ENCODE results near the gene PAFAH2. TPM values are rescaled to one million over a fixed set of nuclear protein-coding genes. Genes with fewer than 3 reads are reported as not detected.

Gene PAFAH2
- total and polyA plus RNA-seq, 5 donors = 2.0 to 5.6 (median 4.1) TPM

- no peaks in the 10 kb centered on the region for H3K9me3 ChIP-seq (ENCODE audit: control insufficient read depth, low read length)
- DNase-seq (peak in 1 of 3 donors; percentile 20), ATAC-seq (no peak)
- intact Hi-C loops (cut with DNase I) = no loop called here
- no peaks in the 10 kb centered on the region for H3K27me3 ChIP-seq (ENCODE audit: control insufficient read depth, insufficient read depth)
- 73% methylated on average over 3 of the region's 3 CpGs for WGBS
- no peak overlapping the region for H3K4me3 ChIP-seq (ENCODE audit: low read length)
- H3K27ac ChIP-seq (ENCODE audit: low read length) = no peak overlapping the region
- no peaks in the 10 kb centered on the region for H3K4me1 ChIP-seq (ENCODE audit: control insufficient read depth, insufficient read depth, low read length)
Observed at GRCh38 chr1:26010825-26011224, 13.0 kb upstream of the PAFAH2 start.

DNA sequence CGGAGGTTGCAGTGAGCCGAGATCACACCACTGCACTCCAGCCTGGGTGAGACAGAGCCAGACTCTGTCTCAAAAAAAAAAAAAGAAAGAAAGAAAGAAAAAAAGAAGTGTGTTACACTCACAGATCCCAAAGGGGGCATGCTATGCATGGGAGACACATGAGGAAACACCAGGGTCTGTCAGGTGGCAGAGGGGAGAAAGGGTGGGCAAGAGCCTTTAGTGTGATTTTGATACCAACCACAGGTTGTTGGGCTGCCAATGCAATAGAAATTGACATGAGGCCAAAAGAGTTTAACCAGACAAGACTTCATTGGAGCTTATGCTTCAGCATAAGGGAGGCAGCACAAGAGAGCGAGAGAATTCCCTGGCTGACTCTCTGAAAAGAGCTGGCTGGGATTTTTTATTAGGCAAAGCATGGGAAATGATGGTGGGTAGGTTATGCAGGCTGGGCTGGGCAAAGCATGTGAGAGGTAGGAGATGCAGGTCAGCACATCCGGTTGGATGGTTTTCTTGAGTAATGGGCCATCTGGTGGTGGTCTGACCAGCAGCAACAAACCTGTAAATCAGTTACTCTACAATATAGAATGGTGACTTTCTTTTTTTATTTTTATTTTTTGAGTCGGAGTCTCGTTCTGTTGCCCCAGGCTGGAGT is 12.1 kb upstream of the PAFAH2 start:
- Histone ChIP-seq H3K27ac (ENCODE audit: low read length) (no peak overlapping the region), H3K9me3 (ENCODE audit: control insufficient read depth, low read length) (no peaks in the 10 kb centered on the region), H3K4me1 (ENCODE audit: control insufficient read depth, insufficient read depth, low read length) (peaks cover 2% of the 10 kb centered on the region), H3K27me3 (ENCODE audit: control insufficient read depth, insufficient read depth) (no peaks in the 10 kb centered on the region), H3K4me3 (ENCODE audit: low read length) (no peak overlapping the region)
- WGBS = 61% methylated on average over 6 of the region's 6 CpGs
- intact Hi-C loops (cut with DNase I) = no loop called here
- no peak for ATAC-seq
- DNase-seq = peak in 1 of 3 donors; percentile 3

- DNase-seq (peak in 1 of 3 donors; percentile 3), ATAC-seq (no peak)
- WGBS = 90% methylated on average over 16 of the region's 16 CpGs
- Histone ChIP-seq H3K9me3 (ENCODE audit: control insufficient read depth, low read length) (no peaks in the 10 kb centered on the region), H3K4me3 (ENCODE audit: low read length) (no peak overlapping the region), H3K4me1 (ENCODE audit: control insufficient read depth, insufficient read depth, low read length) (peaks cover 2% of the 10 kb centered on the region), H3K27me3 (ENCODE audit: control insufficient read depth, insufficient read depth) (no peaks in the 10 kb centered on the region), H3K27ac (ENCODE audit: low read length) (no peak overlapping the region)
- intact Hi-C loops (cut with DNase I) = no loop called here
Observed at GRCh38 chr1:26006710-26007109, 8.8 kb upstream of the PAFAH2 start.

DNA sequence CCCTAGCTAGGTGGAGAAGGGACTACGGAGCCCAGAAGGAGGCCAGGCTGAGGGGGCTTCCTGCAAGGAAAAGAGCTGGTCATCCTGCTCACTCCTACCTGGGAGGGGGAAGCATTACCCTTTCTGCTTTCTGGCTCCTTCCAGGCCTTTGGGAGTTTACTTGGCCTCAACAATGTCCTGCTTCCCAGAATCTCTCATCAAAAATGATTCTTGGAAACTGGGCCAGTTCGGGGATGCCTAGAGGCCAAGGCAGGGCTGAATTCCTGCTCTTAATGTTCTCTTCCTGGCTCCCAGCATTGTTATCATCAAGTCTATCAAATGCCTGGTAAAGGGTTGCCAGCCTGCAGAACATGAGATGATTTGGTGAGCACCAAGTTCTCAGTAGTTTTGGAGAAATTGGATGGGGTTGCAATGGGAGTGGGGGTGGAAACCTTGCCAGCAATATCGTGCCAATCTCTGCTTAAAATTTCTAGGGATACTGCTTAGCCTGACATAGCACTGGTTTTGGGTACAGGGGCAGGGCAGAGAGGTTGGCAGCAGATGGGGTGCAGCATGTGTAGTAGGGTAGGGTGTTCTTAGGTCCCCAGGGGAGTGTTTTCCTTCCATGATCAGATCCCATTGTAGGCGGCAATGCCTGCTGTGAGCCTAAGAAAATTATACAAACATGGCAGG is 7.7 kb upstream of the PAFAH2 start:
- Histone ChIP-seq H3K9me3 (ENCODE audit: control insufficient read depth, low read length) (no peaks in the 10 kb centered on the region), H3K4me1 (ENCODE audit: control insufficient read depth, insufficient read depth, low read length) (peaks cover 2% of the 10 kb centered on the region), H3K27me3 (ENCODE audit: control insufficient read depth, insufficient read depth) (no peaks in the 10 kb centered on the region), H3K27ac (ENCODE audit: low read length) (no peak overlapping the region), H3K4me3 (ENCODE audit: low read length) (no peak overlapping the region)
- 56% methylated on average over 4 of the region's 4 CpGs for WGBS
- DNase-seq = peak in 1 of 3 donors; percentile 4
- intact Hi-C loops (cut with DNase I) = no loop called here
- peak in 1 of 2 donors; percentile 54 for ATAC-seq

GRCh38 chr1:26003756-26004155 is 5.9 kb upstream of the PAFAH2 start:
- Histone ChIP-seq H3K27ac (ENCODE audit: low read length) (no peak overlapping the region), H3K9me3 (ENCODE audit: control insufficient read depth, low read length) (no peaks in the 10 kb centered on the region), H3K4me1 (ENCODE audit: control insufficient read depth, insufficient read depth, low read length) (peaks cover 2% of the 10 kb centered on the region), H3K4me3 (ENCODE audit: low read length) (no peak overlapping the region), H3K27me3 (ENCODE audit: control insufficient read depth, insufficient read depth) (no peaks in the 10 kb centered on the region)
- intact Hi-C loops (cut with DNase I) = no loop called here
- ATAC-seq (no peak), DNase-seq (no peak)
- WGBS = 86% methylated on average over 2 of the region's 2 CpGs

DNA sequence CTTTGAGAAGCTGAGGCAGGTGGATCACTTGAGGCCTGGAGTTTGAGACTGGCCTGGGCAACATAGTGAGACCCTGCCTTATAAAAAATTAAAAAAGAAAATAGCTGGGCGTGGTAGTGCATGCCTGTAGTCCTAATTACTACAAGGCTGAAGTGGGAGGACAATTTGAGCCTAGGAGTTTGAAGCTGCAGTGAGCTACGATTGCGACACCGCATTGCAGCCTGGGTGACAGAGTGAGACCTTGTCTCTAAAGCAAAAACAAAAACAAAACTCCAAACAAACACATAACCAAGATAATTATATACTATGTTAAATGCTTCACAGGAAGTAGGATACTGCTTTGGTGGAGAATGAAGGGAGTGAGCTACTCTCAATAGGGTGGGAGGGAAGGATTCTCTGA is 5.4 kb upstream of the PAFAH2 start:
- DNase-seq = peak in 1 of 3 donors; percentile 7
- no peak for ATAC-seq
- no peak overlapping the region for H3K4me3 ChIP-seq (ENCODE audit: low read length)
- no peaks in the 10 kb centered on the region for H3K9me3 ChIP-seq (ENCODE audit: control insufficient read depth, low read length)
- no peaks in the 10 kb centered on the region for H3K27me3 ChIP-seq (ENCODE audit: control insufficient read depth, insufficient read depth)
- 86% methylated on average over 4 of the region's 4 CpGs for WGBS
- intact Hi-C loops (cut with DNase I) = no loop called here
- no peak overlapping the region for H3K27ac ChIP-seq (ENCODE audit: low read length)
- peaks cover 2% of the 10 kb centered on the region for H3K4me1 ChIP-seq (ENCODE audit: control insufficient read depth, insufficient read depth, low read length)

- Histone ChIP-seq H3K4me1 (ENCODE audit: control insufficient read depth, insufficient read depth, low read length) (no peaks in the 10 kb centered on the region), H3K27me3 (ENCODE audit: control insufficient read depth, insufficient read depth) (no peaks in the 10 kb centered on the region), H3K9me3 (ENCODE audit: control insufficient read depth, low read length) (no peaks in the 10 kb centered on the region), H3K4me3 (ENCODE audit: low read length) (no peak overlapping the region), H3K27ac (ENCODE audit: low read length) (no peak overlapping the region)
- DNase-seq (no peak), ATAC-seq (no peak)
- WGBS = 80% methylated on average over 18 of the region's 18 CpGs
- intact Hi-C loops (cut with DNase I) = loop anchor here (2.0 to 5.0 kb wide), 2 partner anchors 102 to 104 kb away; no protein-coding TSS in a partner anchor
Observed at GRCh38 chr1:25999041-25999800, 1.4 kb upstream of the PAFAH2 start.

DNA sequence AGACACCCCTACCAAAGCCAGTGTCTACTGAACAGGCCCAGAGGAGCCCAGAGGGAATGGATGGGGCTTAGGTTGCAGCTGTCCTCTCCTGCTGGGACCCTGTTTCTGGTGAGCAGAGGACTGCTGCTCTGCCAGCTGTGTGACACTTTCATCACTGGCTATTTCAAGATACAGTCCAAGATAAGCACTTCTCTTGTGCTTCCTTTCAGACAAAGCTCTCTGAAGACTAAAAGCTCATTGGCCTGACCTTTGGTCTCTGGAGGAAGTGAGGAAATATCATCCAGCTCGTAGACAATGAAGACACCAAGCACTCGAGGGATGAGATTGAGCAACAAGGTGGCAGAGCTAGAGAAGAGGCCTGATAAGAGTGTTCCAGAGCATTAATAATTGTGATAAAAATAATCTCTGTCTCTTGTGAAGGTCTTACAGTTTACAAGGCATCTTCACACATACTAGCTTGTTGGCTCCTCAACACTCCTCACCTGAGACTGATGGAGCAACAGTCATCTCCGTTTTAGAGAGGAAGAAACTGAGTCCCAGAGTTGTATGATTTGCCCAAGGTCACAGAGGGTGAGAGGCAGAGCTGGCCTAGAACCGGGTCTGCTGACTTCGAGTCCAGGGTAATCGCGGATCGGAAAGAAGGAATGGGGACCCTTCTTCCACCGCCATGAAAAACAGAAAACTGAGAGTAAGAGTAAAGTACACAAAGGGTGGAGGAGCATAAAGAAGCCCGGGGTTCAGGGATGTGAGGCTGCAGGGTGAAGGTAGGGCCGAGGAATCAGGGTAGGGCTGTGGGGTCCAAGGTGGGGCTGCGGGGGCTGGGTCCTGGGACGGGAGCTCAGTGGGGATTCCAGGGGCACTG is 666 bp downstream of the PAFAH2 start:
- H3K9me3 ChIP-seq (ENCODE audit: control insufficient read depth, low read length) = no peaks in the 10 kb centered on the region
- H3K27me3 ChIP-seq (ENCODE audit: control insufficient read depth, insufficient read depth) = no peaks in the 10 kb centered on the region
- intact Hi-C loops (cut with DNase I) = loop anchor here in 1 of 4 donors (5.0 kb wide), 1 partner anchor 100 kb away; no protein-coding TSS in a partner anchor
- DNase-seq = peak in 1 of 3 donors; percentile 73
- H3K4me3 ChIP-seq (ENCODE audit: low read length) = peak overlapping the region; percentile 55
- H3K27ac ChIP-seq (ENCODE audit: low read length) = peak overlapping the region; percentile 56
- WGBS = 2% methylated on average over 13 of the region's 13 CpGs
- no peaks in the 10 kb centered on the region for H3K4me1 ChIP-seq (ENCODE audit: control insufficient read depth, insufficient read depth, low read length)
- ATAC-seq = peak; percentile 22 to 53

- no peak overlapping the region for H3K4me3 ChIP-seq (ENCODE audit: low read length)
- intact Hi-C loops (cut with DNase I) = loop anchor here in 1 of 4 donors (5.0 kb wide), 1 partner anchor 97 kb away; no protein-coding TSS in a partner anchor
- ATAC-seq (no peak), DNase-seq (no peak)
- no peaks in the 10 kb centered on the region for H3K9me3 ChIP-seq (ENCODE audit: control insufficient read depth, low read length)
- peaks cover 6% of the 10 kb centered on the region for H3K4me1 ChIP-seq (ENCODE audit: control insufficient read depth, insufficient read depth, low read length)
- WGBS = 90% methylated on average over 3 of the region's 3 CpGs
- no peak overlapping the region for H3K27ac ChIP-seq (ENCODE audit: low read length)
- H3K27me3 ChIP-seq (ENCODE audit: control insufficient read depth, insufficient read depth) = no peaks in the 10 kb centered on the region
Observed at GRCh38 chr1:25994402-25995150, 3.3 kb downstream of the PAFAH2 start.
